ENCODE measurements around the gene RASGEF1C. TPM values are rescaled to one million over a fixed set of nuclear protein-coding genes. Genes with fewer than 3 reads are reported as not detected.

Gene RASGEF1C
- total RNA-seq, 1 experiment from 2014 or later = 0.29 TPM

DNA sequence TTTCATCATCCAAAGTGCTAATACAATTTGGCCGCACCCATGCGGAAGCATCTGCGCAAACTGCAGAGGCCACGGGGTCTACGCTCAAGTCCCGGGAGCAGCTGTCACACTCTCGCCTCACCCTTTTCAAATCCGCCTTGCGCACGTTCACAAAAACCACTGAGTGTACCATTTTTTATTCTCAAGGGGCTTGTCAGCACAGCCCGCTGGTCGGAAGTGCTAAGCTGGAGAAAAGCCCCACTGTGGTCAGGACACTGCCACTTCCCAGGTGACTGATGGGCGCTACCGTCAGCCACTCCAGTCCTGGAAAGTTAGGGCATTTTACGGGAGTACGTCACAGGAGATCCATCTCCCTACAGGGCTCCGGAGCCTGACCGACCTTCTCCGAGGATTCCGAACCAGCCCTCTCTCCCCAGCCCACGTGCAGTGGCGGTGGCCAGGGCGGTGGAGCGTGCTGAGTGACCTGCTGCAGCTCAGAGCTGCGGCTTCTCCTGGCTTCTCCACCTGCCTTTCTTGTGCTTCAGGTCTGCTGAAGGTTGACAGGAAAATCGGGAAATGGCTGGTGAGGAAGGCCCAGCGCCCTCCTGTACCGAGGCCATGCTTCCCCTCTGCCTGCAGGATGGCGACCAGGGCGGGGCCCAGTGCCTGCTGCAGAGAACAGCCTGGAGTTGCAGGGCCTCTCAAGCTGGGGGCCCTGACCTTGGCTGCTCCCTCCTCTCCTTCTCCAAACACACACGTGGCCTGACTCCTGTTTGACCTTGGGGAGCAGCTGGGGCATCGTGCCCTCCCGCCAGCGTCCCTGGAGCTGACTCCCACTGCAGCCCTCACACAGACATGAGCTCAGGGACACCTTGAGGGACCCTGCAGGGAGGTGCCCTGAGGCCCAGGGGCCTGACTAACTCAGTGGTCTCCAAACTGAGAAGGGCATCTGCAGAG lies 14.3 kb downstream of the RASGEF1C start:
- no peaks in the 10 kb centered on the region for H3K9me3 ChIP-seq (ENCODE audit: low read length)
- BruUV-seq (replicated peaks) = no TSS peak
- no peaks in the 10 kb centered on the region for H3K9me2 ChIP-seq (replicated peaks; ENCODE audit: low read length)
- POLR2A ChIA-PET (ENCODE audit: unreplicated experiment) = no interaction called here
- CTCF ChIA-PET = no interaction called here
- H3F3A ChIP-seq (ENCODE audit: low read length, unreplicated experiment) = no peaks in the 10 kb centered on the region
- intact Hi-C loops (cut with micrococcal nuclease) = no loop called here
- no peak overlapping the region for H3K27ac ChIP-seq (ENCODE audit: low read length)
- H4K20me1 ChIP-seq (ENCODE audit: low read length) = no peaks in the 10 kb centered on the region
- no peaks in the 10 kb centered on the region for H3K36me3 ChIP-seq (ENCODE audit: low read depth, low read length)
- no peak for DNase-seq
- no peak overlapping the region for H3K4me2 ChIP-seq (ENCODE audit: low read length)
- H3K4me1 ChIP-seq (ENCODE audit: insufficient read depth, low read length) = peaks cover 3% of the 10 kb centered on the region; the same call in 1 of the 2 replicates
- H3K4me3 ChIP-seq (ENCODE audit: low read length) = no peak overlapping the region
- H3K27me3 ChIP-seq (ENCODE audit: low read length) = no peaks in the 10 kb centered on the region
- TF ChIP-seq CTCF (conservative IDR thresholded peaks at IDR 0.05; ENCODE audit: low read depth, low read length) (no peak), EZH2 (IDR thresholded peaks at IDR 0.05; ENCODE audit: low read length, unreplicated experiment) (no peak), EZH2phosphoT487 (IDR thresholded peaks at IDR 0.05; ENCODE audit: borderline replicate concordance, low read length) (no peak)
- ATAC-seq = no peak
- H3K79me2 ChIP-seq (ENCODE audit: low read length) = no peaks in the 10 kb centered on the region
- H2AFZ ChIP-seq (ENCODE audit: low read length) = no peak overlapping the region
- H3K9ac ChIP-seq (ENCODE audit: low read length) = no peak overlapping the region

- Histone ChIP-seq H3K4me2 (ENCODE audit: low read length) (no peak overlapping the region), H4K20me1 (ENCODE audit: low read length) (no peaks in the 10 kb centered on the region), H3K4me3 (ENCODE audit: low read length) (no peak overlapping the region), H3K9me3 (ENCODE audit: low read length) (no peaks in the 10 kb centered on the region), H3K9me2 (replicated peaks; ENCODE audit: low read length) (no peaks in the 10 kb centered on the region), H2AFZ (ENCODE audit: low read length) (no peak overlapping the region), H3K79me2 (ENCODE audit: low read length) (no peaks in the 10 kb centered on the region), H3K36me3 (ENCODE audit: low read depth, low read length) (no peaks in the 10 kb centered on the region), H3K27me3 (ENCODE audit: low read length) (no peaks in the 10 kb centered on the region), H3F3A (ENCODE audit: low read length, unreplicated experiment) (no peaks in the 10 kb centered on the region), H3K27ac (ENCODE audit: low read length) (no peak overlapping the region), H3K9ac (ENCODE audit: low read length) (no peak overlapping the region), H3K4me1 (ENCODE audit: insufficient read depth, low read length) (peaks cover 3% of the 10 kb centered on the region; the same call in 1 of the 2 replicates)
- intact Hi-C loops (cut with micrococcal nuclease) = no loop called here
- ATAC-seq (no peak), DNase-seq (no peak)
- POLR2A ChIA-PET (ENCODE audit: unreplicated experiment) = no interaction called here
- BruUV-seq (replicated peaks) = no TSS peak
- no peak for TF ChIP-seq EZH2phosphoT487 (IDR thresholded peaks at IDR 0.05; ENCODE audit: borderline replicate concordance, low read length)
- TF ChIP-seq CTCF (conservative IDR thresholded peaks at IDR 0.05; ENCODE audit: low read depth, low read length) = no peak
- TF ChIP-seq EZH2 (IDR thresholded peaks at IDR 0.05; ENCODE audit: low read length, unreplicated experiment) = no peak
- CTCF ChIA-PET = no interaction called here
Measured at GRCh38 chr5:180193749-180194375, 15.1 kb downstream of the RASGEF1C start.

DNA sequence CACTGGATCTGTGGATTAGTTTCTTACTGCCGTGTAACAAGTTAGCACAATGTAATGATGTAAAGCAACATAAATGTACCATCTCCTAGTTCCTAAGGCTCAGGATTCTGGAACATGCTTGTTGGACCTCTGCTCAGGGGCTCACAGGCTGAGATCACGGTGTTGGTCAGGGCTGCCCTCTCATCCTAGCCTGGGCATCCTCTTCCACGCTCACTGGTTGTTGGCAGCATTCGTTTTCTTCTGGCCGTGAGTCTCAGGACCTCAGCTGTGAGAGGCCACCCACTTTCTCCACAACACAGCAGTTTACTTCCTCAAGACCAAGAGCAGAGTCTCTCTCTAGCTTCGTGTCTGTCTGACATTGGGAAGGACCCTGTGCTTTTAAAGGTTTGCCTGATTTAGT lies 17.3 kb downstream of the RASGEF1C start:
- POLR2A ChIA-PET (ENCODE audit: unreplicated experiment) = no interaction called here
- Histone ChIP-seq H3K4me3 (ENCODE audit: low read length) (no peak overlapping the region), H4K20me1 (ENCODE audit: low read length) (no peaks in the 10 kb centered on the region), H3K4me2 (ENCODE audit: low read length) (no peak overlapping the region), H3K9me3 (ENCODE audit: low read length) (no peaks in the 10 kb centered on the region), H2AFZ (ENCODE audit: low read length) (no peak overlapping the region), H3K36me3 (ENCODE audit: low read depth, low read length) (no peaks in the 10 kb centered on the region), H3K9me2 (replicated peaks; ENCODE audit: low read length) (no peaks in the 10 kb centered on the region), H3K79me2 (ENCODE audit: low read length) (no peaks in the 10 kb centered on the region), H3F3A (ENCODE audit: low read length, unreplicated experiment) (no peaks in the 10 kb centered on the region), H3K4me1 (ENCODE audit: insufficient read depth, low read length) (peaks cover 3% of the 10 kb centered on the region; the same call in 1 of the 2 replicates), H3K27ac (ENCODE audit: low read length) (no peak overlapping the region), H3K27me3 (ENCODE audit: low read length) (no peaks in the 10 kb centered on the region), H3K9ac (ENCODE audit: low read length) (no peak overlapping the region)
- intact Hi-C loops (cut with micrococcal nuclease) = no loop called here
- ATAC-seq (no peak), DNase-seq (no peak)
- CTCF ChIA-PET = no interaction called here
- no TSS peak for BruUV-seq (replicated peaks)
- TF ChIP-seq CTCF (conservative IDR thresholded peaks at IDR 0.05; ENCODE audit: low read depth, low read length) = no peak
- no peak for TF ChIP-seq EZH2 (IDR thresholded peaks at IDR 0.05; ENCODE audit: low read length, unreplicated experiment)
- no peak for TF ChIP-seq EZH2phosphoT487 (IDR thresholded peaks at IDR 0.05; ENCODE audit: borderline replicate concordance, low read length)

All from PC-3 (cell line).